ENCODE results near the gene GLB1L2.

The GLB1L2 gene

DNA sequence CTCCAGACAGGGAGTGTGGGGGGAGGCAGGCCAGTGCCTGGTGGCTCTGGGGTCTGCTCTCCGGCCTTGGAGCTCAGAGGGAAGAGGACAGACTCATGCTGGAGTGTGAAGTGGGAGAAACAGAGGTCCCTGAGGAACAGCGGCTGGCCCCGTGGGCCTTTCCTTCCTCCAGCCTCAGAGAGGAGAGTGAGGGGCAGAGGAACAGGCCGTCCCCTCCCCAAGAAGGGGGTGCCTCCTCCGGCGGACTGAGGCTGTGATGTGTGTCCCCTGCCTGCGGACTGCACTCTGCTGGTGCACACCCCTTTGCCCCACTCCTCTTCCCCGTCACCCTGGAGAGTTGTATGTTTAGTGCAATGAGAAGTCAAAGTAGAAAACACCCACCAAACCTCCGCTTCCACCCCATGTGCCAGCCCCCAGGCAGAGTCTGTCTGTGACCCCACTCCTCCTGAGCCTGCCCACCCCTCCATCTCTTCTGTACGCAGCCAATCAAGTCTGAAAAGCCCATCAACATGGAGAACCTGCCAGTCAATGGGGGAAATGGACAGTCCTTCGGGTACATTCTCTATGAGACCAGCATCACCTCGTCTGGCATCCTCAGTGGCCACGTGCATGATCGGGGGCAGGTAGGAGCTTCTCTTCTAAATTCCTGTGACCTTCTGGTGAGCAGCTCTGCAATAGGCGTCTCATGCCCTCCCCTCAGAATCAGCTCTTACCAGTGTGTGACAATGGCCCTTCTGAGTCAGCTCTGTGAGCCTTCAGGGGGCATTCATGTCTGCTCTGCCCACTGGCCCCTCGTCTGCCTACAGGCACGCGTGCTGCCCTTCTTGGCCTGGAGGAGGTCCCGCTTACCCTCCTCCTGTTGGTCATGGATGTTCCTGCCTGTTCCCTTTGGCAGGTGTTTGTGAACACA is 39.0 kb downstream of the GLB1L2 start:
- DNase-seq: no peak

DNA sequence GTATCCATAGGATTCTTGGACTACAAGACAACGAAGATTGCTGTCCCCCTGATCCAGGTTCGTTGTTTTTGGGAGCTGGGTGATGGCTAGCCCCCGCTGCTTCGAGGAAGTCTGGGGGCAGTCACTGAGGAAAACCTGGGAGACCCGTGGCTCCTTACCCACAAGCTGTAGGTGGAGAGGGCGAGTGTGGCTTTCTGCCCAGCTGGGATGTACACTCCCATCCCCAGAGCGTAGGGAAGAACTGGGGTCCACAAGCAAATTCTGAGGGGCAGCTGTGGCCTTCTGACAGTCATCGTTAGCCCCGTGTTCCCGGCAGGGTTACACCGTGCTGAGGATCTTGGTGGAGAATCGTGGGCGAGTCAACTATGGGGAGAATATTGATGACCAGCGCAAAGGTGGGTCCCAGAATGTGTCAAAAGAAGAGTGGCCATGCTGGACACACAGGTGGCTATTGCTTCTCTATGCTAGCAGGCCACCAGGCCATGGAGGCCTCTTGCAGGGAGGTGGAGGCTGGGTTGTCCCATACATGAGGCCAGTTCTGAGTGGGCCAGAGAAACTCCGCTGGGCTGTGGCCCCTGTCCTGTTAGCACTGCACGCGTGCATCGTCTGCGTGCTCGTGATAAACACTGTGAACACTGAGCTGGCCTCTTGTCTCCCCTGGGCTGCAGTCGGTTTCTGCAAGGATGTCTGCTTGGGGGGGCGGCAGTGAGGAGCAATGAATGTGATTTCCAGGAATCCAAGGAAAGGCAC is 39.8 kb downstream of the GLB1L2 start:
- no peak for DNase-seq

DNA sequence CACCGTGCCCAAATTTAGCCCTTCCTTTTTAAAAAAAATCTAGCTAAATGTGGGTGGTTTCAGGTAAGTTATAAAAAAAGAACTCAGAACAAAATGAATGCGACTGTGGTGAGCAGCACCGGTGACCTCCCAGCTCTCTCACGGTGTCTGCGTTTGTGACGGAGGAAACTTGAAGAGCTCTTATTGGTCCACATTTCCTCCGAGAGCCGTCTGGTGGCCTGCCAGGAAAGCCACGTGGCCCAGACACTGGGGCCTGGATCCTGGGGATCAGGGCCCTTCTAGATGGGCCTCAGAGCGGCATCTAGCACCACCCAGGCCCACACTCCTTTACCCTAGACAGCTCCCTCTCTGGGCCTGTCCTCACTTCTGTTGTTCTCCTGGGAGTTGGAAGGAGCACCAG is 40.7 kb downstream of the GLB1L2 start:
- no peak for DNase-seq

DNA sequence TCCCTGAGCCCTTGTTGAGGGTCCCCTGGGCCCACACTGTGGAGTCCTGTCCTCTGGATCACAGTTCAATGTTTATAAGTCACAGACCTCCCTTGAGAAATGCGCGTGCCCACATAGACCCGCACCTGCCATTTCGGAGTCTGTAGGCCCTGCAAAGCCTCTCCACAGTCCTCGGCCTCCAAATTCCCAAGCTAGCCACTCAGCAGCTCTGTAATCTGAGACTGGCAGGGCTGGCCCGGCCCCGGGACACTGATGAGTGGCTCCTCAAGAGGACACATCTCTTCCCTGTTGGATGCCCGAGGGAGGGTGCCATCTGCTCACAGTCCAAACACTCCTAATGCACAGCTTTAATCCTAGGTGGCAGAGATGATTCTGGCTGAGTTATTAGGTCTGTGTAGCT is 41.2 kb downstream of the GLB1L2 start:
- DNase-seq: no peak

DNA sequence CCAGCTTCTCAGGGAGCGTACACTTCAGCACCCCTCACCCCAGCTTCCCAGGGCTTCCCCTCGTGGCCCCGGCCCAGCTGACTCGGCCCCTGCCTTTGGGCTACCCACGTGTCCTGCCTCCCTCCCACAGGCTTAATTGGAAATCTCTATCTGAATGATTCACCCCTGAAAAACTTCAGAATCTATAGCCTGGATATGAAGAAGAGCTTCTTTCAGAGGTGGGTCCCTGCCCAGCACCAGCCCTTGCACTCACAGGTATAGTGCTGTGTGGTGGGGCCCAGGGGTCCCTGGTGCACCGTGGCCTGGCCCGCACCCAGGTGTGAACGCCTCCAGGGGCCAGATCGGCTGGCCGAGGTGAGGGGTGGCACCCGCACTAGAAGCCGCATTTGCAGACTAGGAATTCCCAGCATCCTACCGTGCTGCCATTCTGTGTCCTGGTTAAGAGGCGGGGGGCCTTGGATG is 41.8 kb downstream of the GLB1L2 start:
- no peak for DNase-seq

DNA sequence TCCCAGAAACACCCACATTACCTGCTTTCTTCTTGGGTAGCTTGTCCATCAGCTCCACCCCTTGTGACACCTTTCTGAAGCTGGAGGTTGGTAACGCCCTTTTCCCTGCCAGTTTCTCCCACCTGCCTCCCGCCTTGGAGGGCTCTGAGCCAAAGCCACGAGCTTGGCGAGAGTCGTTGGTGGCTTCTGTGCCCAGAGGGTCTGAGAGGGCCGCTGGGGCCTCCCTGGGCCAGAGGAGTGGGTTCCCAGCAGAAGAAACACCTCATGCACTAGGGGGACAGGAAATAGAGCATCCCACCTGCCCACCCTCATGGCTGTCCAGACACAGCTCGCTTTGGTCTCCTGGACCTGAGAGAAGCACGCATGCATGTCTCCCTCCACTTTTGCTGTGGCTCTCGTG is 42.4 kb downstream of the GLB1L2 start:
- no peak for DNase-seq

DNA sequence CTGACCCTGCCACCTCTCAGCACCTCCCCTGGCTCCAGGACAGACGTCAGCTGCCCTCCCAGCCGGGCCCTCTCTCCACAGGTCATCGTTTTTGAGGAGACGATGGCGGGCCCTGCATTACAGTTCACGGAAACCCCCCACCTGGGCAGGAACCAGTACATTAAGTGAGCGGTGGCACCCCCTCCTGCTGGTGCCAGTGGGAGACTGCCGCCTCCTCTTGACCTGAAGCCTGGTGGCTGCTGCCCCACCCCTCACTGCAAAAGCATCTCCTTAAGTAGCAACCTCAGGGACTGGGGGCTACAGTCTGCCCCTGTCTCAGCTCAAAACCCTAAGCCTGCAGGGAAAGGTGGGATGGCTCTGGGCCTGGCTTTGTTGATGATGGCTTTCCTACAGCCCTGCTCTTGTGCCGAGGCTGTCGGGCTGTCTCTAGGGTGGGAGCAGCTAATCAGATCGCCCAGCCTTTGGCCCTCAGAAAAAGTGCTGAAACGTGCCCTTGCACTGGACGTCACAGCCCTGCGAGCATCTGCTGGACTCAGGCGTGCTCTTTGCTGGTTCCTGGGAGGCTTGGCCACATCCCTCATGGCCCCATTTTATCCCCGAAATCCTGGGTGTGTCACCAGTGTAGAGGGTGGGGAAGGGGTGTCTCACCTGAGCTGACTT is 43.2 kb downstream of the GLB1L2 start:
- DNase-seq: no peak

DNA sequence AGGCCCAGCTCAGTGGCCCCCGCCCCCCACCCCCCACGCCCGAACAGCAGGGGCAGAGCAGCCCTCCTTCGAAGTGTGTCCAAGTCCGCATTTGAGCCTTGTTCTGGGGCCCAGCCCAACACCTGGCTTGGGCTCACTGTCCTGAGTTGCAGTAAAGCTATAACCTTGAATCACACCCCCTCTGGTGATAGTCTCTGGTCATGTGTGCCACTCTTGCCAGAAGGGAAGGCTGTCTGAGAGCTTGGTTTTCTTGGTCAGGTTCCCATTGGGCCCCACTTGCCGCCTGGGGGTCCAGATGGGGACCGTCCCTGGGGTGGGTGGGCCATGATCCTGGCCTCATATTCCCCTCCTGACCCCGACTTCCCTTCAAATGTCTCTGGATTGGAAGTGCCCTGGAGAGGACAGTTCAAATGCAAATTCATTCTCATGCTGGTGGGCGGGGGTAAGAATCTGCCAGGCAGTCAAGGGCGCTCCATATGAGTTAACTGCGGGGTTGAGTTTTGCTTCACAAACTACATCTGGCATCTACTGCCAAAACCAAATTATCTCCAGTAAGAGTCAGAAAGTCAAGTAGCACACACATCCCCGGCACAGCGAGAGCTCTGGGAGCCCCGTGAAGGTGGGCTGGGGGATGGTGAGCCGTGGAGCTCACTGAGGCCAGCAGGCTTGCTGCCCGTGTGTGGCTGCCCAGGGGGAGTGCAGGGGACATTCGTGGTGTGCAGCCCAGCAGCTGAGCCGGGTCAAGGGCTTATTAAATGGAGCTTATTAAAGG is 44.5 kb downstream of the GLB1L2 start:
- DNase-seq: peak in 1 of 2 experiments; percentile 67

DNA sequence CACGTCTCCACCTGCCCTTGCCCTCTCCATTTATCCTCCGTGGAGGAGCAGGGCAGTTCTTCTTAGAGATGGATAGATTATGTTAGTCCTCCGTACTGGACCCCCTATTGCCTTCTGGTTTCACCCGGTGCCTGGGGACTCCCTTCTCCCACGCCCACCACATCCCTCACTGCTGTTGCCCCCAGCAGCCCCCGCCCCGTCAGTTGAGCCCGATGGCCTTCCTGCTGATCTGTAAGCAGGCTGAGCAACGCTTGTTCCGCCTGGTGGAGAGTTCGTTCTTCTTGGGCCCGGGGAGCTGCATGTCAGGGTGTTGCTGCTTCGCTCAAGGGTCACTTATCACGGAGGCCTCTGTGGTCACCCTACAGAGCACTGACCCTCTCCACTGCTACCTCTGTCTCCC is 46.1 kb downstream of the GLB1L2 start:
- DNase-seq: no peak

DNA sequence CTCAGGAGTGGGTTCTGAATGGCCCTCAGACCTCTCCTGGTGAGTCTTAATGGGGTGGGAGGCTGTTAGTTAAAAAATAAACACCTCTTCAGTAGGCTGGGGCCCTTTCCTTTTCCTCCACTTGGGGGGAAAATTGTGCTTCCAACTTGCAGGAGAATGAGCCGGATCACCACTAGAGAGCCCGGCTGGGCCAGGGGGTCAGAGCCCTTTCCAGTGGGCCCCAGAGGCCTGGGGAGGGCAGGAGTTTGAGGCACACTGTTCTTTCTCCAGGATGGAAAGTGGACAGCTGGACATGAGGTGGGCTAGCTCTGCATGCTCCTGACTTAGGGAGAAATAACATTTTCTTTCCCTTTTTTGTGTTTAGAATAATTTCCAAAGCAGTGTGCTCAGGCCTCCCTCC is 47.5 kb downstream of the GLB1L2 start:
- no peak for DNase-seq

DNA sequence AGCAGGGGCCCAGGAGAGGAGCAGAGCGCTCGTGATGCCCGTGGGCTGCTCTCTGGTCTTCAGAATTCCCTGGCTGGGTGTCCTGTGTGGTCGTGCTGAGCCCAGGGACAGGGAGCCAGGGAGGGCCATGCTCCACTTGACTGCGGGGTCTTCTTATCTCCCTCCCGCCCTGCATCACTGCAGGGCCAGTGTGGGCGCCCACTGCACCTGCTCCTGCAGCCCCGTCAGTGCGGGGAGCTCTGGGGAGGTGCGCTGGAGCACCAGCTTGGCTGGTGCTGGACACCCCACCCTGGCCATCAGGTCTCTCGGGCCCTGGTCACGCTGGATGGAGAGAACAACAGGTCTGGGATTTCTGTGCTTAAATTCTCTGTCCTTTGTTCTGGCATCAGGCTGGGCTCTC is 48.4 kb downstream of the GLB1L2 start:
- no peak for DNase-seq

DNA sequence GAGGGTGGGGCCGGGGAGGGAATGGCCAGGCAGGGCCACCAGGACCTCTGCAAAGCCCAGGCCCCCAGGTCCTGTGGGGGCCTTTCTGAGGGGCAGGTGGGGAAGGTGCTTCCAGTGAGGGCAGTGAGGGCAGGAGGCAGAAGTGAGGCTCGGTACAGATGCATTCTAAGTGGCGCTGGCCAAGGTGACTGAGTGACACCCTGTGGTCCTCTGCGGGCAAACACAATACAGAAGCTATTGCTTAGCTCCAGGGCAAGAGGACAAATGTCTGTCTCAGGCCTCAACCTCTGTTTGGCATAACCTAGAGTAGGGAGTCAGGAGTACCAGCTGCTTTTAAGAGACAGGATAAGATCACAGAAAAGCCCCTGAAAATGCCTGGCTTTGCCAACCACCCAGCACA is 49.0 kb downstream of the GLB1L2 start:
- no peak for DNase-seq

DNA sequence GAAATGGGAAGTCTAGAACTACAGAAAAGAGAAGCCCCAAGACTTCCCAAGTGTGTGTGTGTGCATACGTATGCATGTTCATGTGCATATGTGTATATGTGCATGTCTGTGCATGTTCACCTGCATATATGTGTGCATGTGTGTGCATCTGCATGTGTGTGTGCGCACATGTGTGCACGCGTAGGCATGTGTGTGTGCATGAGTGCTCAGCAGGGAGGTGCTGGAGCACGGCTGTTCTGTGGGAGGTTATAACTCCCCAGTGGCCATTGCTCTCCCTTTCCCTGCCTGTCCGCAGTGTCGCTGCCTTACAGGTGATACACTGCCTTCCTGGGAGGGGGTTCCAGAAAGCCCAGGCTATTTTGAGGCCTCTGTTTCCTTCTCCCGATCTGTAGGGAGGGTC is 50.5 kb downstream of the GLB1L2 start:
- DNase-seq: no peak

DNA sequence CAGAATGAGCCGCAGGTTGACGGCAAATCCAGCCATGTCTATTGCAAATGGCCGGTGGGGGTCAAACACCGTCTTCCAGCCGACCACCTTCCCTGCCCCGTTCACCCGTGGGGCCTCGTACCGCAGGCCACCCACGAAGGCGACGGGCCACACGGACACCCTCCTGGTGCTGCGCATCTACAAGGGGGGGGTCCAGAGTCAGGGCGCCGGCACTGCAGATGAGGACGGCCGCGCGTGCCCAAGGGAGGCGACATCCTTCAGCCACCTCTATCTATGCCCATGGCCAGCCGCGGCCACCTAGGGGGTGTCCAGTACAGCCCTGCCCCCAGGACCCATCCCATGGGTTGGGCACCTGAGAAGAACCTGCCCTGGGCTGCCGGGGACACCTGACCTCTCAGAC is 51.0 kb downstream of the GLB1L2 start:
- no peak for DNase-seq

DNA sequence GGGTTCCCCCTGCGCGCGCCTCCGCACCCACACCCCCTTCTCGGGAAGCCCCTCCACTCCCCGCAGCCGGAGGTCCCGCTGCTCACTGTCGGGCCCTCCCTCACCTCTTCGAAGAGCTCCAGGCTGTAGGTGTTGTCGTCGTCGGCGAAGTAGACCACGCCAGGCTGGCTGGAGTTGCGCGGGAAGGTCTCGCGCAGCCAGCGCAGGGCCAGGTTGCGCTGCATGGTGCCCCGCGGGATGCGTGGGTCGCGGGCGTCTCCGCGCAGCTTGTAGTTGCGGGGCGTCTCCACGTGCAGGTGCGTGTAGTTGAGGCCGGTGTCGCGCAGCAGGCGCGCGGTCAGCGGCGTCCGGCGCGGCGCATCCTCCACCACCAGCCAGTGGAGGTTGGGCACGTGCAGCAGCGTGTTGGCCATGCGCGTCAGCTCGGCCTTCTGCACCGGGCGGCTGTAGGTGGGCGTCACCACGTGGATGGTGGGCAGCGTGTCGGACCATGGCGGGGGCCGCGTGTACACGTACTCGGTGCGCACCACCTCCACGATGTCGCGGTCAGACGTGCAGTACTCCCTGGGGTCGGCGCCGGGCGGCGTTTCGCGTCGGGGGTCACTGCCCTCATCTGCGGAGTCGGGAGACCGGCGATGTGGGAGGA is 51.9 kb downstream of the GLB1L2 start:
- DNase-seq: no peak

DNA sequence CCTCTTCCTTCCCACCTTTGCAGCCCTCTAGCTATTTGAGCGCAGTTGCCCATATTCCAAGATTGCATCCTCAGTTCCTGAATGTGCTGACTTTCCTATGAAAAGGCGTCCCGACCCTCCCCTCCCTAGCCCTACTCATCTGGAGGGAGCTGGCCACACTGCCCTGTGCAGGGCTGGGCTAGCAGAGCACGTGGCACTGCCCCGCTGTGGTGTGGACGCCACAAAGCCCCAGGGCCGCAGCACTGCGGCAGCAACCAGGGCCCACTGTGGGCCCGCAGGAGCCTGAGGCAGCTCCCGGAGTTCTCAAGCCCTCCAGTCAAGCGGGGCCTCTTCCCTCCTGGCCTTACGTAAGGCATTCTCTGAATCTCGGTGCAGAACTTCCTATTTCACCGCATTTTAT is 52.6 kb downstream of the GLB1L2 start:
- no peak for DNase-seq

DNA sequence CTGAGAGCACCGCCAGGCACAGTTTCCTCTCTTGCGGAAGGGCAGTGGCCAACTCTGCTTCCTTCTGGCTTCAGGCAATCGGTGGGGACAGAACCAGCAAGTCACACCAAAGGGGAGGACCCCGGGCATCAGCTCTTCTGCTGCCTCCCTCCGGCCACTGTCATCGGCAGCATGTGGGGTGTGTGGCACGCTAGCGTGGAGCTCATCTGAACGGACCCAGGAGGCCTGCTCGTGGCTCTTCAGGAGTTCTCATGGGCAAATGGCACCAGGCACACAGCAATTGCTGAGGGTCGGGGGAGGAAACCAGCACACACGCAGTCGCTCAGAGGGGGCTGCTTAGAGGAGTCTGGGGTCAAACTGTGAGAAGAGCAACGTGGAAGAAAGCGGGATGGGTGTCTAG is 53.4 kb downstream of the GLB1L2 start:
- DNase-seq: no peak

DNA sequence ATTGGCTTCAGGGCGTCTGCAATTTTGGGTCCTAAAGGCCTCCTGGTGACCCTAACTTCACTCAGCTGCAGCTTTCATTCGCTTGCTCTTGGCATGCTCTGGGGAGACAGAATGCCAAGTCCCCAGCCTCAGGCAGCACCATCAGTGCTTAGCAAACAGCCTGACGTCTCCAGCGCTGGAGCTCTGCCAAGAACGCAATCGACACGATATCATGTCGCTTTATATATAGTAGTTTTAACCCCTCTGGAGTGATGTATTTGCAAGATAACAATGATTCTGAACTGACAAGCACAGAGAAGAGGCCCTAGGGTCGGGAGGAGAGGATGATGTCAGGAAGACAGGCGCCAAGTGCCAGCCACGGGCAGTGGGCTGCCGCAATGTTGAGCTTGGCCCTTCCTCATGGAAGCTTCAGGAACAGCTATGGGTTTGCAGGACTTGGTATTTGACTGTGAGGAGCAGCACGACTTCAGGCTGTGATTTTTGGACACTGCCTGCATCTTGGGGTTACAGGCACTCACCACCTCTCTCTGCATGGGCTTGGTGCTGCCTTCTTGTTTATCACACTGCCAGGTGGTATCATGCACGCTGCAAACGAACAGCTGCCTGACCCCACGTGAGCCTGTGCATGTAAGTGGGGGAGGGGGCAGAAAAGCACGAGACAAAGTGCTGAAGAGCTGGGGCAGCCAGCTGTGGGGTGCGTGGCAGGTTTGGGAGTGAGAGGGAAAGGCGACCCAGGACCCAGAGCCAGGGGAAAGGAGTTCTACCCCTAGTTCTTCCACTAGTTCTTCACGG is 54.2 kb downstream of the GLB1L2 start:
- DNase-seq: peak; percentile 74 to 87

DNA sequence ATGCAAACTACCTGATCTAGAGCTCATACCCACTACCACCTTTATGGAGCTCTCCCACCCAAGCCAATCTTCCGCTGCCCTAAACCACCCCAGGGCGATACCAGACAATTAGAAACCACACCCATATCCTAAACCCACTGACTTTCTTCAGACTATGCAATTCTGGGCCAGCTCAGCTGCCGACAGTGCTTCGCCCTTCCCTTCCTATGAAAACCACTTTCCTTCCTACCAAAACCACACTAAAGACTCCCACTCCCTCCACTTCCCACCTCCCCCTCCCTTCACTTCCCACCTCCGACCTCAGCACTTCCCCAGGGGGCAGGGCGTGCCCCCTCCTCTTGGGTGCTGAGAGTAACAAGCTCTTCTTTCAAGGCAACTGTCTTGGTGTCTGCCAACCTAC is 55.2 kb downstream of the GLB1L2 start:
- DNase-seq: peak; percentile 71 to 88

DNA sequence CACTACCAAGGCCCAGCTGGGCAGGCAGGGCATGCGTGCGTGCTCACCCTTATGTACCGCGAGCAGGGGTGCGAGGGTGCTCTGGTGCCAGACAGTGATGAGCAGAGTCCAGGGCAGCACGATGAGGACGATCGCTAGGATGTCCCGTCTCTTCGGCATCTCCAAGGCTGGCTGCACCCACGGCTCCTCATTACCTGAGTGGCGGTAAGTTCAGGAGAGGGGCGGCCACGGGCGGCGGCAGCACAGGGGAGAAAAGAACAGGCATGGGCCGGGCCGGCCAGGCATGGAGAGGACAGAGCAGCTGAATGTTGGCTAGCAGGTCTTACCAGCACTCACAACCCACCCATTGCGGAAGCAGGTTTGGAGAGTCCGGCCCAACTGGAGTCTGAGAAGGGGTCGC is 55.7 kb downstream of the GLB1L2 start:
- no peak for DNase-seq

DNA sequence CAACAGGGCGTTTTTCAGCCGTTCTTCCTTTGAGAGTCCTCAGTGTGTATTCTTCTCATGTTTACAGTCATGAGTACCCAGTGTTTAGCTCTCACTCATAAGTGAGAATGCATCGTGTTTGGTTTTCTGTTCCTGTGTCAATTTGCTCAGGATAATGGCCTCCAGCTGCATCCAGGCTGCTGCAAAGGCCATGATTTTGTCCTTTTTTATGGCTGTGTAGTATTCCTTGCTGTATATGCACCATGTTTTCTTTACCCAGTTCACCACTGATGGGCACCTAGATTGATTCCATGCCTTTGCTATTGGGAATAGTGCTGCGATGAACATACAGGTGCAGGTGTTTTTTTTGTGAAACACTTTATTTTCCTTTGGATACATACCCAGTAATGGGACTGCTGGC is 56.8 kb downstream of the GLB1L2 start:
- no peak for DNase-seq
